Measurements from ENCODE around the gene ZNF296.

Gene ZNF296

DNA sequence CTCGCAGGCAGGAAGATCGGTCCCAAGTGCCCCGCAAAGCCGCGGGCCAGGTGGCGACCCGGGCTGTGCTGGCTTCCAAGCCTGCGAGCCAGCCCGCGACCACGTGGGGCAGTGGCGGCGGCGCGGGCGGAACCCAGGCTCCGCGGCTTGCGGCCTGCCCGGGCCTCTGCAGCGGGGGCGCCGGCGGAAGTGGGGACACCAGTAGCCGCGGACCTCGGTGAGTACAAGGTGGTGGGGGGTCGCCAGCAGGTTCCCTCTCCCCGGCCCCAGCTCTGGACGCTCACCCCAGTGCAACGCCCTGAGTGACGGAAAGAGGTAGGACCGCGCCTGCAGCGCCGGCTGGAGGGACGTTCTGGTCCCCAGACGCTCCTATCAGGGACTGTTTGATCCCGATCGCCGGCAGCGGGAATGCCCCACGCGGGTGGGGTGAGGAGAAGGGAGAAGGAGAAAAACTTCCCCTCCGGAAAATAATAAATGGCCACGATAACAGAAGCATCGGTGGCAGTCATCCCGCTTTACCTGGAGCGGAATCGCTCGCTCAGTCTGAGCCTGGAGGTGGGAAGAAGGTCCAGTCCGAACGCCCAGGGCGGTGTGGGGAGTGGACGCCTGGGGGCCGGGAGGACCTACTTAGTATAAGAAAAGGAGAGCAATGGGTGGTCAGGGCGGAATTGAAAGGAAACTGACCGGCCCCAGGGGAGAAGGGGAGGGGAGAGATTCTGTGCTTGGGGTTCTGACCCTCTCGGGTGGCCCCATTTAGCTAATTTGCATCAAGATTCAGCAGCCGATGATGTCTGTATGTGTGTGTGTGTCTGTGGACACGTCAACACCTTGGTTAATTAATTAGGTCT, 3.0 kb upstream of the ZNF296 start, which contains the start of gene GEMIN7:
Gene GEMIN7 (plus strand): TSS at position 198 of the 848 bp plus-strand sequence. CDS start 10,855 bp downstream, outside the sequence.
- H3K4me3 Mint-ChIP-seq: peak within 1 kb of the TSS; percentile 97
- peaks cover 6% of the 10 kb centered on the region for H3K36me3 Mint-ChIP-seq
- no peaks in the 10 kb centered on the region for H3K27me3 Mint-ChIP-seq
- peak within 1 kb of the TSS; percentile 92 for H3K27ac Mint-ChIP-seq
- H3K9me3 Mint-ChIP-seq (ENCODE audit: low read depth): no peaks in the 10 kb centered on the region
- peaks cover 40% of the 10 kb centered on the region for H3K4me1 Mint-ChIP-seq (ENCODE audit: low read depth)

DNA sequence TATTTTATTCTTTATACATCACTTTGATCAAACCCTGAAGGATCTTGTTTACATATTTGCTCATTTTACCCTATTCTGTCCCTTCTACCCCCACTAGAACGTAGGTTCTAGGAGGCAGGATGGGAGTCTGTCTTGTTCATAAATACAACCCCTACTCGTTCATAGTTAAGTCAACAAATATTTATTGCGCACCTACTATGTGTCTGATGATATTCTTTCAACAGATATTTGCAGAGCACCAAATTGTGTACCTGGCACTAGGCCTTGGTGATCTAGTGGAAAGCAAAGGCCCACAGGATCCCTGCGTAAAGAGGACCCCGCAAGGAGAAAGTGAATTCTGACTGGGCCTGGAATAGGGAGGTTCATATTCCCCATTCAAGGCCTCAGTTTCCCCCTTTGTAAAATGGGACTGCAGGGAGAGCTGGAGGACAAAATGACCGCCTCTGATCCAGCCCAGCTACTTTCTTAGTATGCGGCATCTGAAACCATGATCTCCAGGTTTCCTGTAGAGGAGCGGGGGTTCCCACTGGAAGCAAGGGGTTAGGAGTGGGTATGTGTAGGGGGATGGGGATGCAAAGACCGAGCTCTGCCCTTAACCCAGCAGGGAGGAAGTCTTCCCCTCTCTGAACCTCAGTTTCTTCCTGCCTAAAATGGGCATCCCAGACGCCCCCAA, 2.2 kb upstream of the ZNF296 start:
- H3K27me3 Mint-ChIP-seq: no peaks in the 10 kb centered on the region
- H3K36me3 Mint-ChIP-seq: peaks cover 6% of the 10 kb centered on the region
- H3K4me1 Mint-ChIP-seq (ENCODE audit: low read depth): peaks cover 40% of the 10 kb centered on the region
- no peaks in the 10 kb centered on the region for H3K9me3 Mint-ChIP-seq (ENCODE audit: low read depth)
- peak overlapping the region; percentile 97 for H3K4me3 Mint-ChIP-seq
- peak overlapping the region; percentile 54 for H3K27ac Mint-ChIP-seq

DNA sequence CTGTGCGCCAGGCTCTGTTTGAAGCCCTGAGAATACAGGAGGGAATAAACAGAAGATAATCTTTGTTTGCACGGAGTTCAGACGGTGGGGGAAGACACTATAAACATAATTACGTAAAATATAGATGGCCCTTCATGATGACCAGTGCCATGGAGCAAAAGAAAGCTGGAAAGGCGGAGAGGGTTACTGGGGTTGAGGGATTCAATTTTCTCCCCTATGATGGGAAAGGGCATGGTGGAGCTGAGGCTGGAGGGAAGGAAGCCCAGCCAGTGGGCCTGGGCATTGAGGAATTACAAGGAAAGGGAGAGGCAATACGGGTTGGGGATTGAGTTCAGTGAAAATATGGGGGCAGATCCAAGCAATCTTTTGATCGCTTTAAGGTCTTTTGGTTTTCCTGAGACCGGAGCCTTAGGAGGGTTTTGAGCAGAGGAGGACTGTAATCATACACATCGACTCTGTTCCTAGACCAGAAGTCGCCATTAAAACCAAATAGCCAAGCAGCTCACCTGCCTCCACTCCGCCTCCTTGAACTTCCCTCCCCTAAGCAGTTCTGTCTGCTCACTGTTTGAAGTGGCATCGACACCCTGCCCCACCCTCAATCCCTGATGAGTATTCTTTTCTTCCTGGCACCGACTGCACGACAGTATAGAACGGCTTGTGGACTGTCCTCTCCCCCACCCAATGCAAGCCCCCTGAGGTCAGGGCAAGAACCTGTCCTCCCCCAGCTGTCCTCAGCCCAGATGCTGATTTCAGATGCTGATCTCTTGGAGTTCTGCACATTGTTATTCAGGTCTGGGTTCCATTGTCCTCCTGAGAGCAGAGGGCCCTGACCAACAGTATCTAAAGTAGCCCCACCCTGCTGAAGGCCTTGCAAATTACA, 813 bp upstream of the ZNF296 start:
- H3K4me1 Mint-ChIP-seq (ENCODE audit: low read depth): peaks cover 37% of the 10 kb centered on the region
- no peaks in the 10 kb centered on the region for H3K9me3 Mint-ChIP-seq (ENCODE audit: low read depth)
- peaks cover 3% of the 10 kb centered on the region for H3K36me3 Mint-ChIP-seq
- H3K27ac Mint-ChIP-seq: peak overlapping the region; percentile 1
- H3K27me3 Mint-ChIP-seq: no peaks in the 10 kb centered on the region
- H3K4me3 Mint-ChIP-seq: peak overlapping the region; percentile 81

DNA sequence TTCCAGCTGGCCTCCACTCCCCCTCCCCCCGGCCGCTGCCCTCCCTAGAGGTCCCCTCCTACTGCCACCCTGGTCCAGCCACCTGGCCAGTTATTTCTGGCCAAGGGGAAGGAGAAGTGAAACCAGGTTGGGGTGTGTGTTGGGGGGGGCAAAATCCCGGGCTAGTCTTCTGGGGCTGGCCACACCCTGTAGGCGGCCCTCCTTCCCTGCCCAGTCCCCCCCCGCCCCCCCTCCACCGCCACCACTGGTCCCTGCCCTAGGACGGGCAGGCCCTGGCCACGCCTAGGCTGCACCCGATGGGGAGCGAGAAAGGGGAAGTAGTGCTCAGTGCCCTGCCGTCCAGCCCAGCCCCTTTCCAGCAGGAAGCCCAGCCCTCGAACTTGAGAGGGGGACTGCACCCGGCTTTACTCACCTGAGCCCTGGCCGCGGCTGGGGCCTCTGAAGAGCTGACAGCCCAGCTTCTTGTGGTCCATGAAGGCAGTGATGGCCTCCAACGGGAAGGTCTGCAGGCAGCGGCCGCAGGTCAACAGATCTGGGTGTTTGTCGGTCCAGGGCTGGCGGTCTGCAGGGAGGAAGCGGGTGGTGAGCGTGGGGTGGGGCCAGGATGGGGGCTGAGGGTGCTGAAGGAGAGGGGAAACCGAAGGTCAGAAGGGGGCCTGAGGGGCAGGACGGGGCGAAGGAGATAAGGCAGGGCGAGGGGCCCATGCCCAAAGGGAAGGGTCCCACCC, 813 bp downstream of the ZNF296 start:
- Mint-ChIP-seq H3K36me3 (no peaks in the 10 kb centered on the region), H3K4me1 (ENCODE audit: low read depth) (peaks cover 28% of the 10 kb centered on the region), H3K4me3 (peak overlapping the region; percentile 81), H3K27ac (no peak overlapping the region), H3K9me3 (ENCODE audit: low read depth) (no peaks in the 10 kb centered on the region), H3K27me3 (no peaks in the 10 kb centered on the region)

DNA sequence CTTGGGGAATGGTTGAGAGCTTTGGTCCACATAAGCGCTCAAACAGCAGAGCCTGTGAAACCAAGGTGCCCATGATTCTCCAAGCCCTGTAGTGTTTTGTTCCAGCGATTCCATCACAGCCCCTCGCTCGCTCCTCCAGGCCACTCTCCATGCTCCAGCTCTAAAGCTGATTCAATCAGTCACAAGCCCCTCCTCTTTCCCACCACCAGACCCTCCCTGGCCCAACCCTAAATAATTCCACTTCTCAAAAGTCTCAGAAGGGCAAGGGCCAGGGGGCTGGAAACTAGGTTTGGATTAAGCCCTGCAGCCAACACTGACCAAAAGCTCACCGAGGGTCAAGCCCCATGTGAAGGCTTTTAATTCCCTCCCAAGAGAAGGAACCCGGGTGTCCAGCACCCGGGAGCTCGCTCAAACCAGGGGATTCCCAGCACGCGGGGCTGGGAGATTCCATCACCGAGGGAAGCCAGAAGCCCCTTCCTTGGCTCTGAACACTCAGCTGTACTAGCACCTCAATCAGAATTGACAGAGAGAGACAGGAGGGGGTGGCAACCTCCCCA, 1.5 kb downstream of the ZNF296 start:
- H3K36me3 Mint-ChIP-seq: no peaks in the 10 kb centered on the region
- H3K9me3 Mint-ChIP-seq (ENCODE audit: low read depth): no peaks in the 10 kb centered on the region
- H3K4me1 Mint-ChIP-seq (ENCODE audit: low read depth): peaks cover 26% of the 10 kb centered on the region
- H3K27ac Mint-ChIP-seq: peak overlapping the region; percentile 28
- H3K27me3 Mint-ChIP-seq: no peaks in the 10 kb centered on the region
- peak overlapping the region; percentile 73 for H3K4me3 Mint-ChIP-seq

DNA sequence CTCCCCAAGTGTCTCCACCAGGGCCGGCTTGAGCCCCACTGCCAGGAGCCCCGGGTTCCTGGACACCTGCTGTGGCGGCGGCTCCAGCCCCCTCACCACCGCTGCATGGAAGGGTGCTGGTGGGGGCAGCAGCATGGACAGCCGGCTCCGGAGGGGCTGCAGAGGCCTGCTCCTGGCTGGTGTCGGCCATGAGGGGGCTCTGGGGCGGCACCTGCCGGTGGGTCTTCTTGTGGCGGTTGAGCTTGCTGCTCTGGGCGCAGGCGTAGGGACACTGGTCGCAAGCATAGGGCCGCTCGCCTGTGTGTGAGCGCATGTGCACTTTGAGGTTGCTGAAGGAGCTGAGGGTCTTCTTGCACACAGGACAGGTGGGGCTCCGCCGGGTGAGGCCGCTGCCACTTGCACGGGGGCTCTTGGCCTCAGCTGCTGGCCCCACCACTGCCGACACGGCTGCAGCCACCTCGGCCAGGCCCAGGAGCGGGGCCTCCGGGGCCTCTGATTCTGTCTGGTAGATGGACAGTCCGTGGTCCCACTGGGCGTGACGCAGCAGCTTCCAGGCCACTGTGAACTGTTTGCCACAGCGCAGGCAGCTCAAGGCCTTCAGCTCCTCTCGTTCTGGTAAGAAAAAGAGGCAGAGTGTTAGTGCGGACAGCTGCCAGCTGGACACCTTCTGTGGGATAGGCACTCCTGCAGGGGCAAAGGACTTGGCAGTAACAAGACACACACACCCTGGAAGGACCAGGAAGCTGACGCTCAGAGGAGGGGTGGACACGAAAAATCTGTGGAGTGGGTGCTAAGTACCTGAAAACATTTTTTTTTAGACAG, 4.1 kb downstream of the ZNF296 start:
- no peaks in the 10 kb centered on the region for H3K27me3 Mint-ChIP-seq
- H3K4me1 Mint-ChIP-seq (ENCODE audit: low read depth): peaks cover 13% of the 10 kb centered on the region
- H3K36me3 Mint-ChIP-seq: no peaks in the 10 kb centered on the region
- H3K9me3 Mint-ChIP-seq (ENCODE audit: low read depth): no peaks in the 10 kb centered on the region
- H3K4me3 Mint-ChIP-seq: no peak overlapping the region
- no peak overlapping the region for H3K27ac Mint-ChIP-seq

DNA sequence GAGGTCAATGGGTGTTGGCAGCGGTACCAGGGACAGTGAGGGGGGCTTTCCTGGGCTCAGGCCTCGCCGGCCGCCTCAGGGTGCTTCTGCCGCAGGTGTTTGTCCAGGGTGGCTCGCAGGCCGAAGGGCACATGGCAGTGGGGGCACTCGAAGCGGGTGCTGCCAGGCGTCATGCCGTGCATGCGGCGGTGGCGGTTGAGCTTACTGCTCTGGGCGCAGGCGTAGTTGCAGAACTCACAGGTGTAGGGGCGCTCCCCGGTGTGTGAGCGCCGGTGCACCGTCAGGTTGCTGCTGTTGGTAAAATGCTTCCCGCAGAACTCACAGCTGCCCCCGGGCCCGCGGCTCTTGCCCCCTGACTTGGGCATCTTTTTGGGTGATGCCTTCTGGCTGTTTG, 4.7 kb downstream of the ZNF296 start:
- H3K4me1 Mint-ChIP-seq (ENCODE audit: low read depth): peaks cover 7% of the 10 kb centered on the region
- H3K4me3 Mint-ChIP-seq: no peak overlapping the region
- H3K27me3 Mint-ChIP-seq: no peaks in the 10 kb centered on the region
- no peaks in the 10 kb centered on the region for H3K36me3 Mint-ChIP-seq
- no peaks in the 10 kb centered on the region for H3K9me3 Mint-ChIP-seq (ENCODE audit: low read depth)
- no peak overlapping the region for H3K27ac Mint-ChIP-seq

DNA sequence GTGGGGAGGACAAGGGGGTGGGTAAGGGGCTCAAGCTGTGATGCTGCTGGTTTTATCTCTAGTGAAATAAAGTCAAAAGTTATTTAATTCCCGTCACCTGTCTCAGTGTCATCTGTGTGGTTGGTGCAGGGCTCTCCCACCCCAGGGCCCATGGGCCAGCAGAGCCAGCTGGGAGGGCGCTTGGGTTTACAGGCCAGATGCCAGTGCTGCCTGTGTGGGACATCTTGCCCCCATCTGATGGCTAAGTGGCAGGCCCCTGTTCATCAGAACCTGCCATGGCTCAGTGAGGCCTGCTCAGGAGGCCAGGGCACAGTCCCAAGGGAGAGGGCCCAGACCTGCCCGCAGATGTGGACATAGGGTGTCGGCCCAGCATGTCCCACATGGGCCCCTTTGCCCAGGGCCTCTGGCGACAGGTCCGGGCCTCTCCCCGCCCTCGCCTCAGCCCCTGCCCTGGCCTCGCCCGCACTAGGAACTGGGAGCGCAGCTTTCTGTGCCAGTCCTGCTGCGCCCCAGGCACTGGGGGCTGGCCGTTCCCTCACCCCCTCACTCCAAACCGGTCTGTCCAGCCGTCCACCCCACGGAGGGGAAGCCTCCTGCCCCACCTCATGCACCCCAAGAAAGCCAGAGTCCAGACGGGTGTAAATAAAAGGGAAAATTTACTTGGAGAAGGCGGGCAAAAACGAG, 5.3 kb downstream of the ZNF296 start:
- Mint-ChIP-seq H3K9me3 (ENCODE audit: low read depth) (no peaks in the 10 kb centered on the region), H3K36me3 (no peaks in the 10 kb centered on the region), H3K4me3 (no peak overlapping the region), H3K27ac (no peak overlapping the region), H3K27me3 (no peaks in the 10 kb centered on the region), H3K4me1 (ENCODE audit: low read depth) (peaks cover 5% of the 10 kb centered on the region)

DNA sequence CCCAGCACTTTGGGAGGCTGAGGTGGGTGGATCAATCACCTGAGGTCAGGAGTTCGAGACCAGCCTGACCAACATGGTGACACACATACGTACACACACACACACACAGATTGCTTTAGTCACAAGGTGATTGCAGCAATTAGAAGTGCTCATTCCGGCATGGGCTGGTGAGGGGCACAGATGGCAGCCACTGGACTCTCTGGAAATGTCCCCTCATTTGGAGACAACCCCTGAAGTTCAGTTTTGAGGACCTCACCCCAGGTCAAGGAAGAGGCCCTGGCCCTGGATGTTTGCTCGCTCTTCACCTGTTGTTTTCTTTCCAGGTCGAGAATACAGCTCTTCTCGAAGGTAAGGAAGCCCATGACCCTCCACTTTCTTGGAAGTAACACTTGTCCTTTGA, 6.1 kb downstream of the ZNF296 start:
- Mint-ChIP-seq H3K27me3 (no peaks in the 10 kb centered on the region), H3K4me1 (ENCODE audit: low read depth) (peaks cover 5% of the 10 kb centered on the region), H3K9me3 (ENCODE audit: low read depth) (no peaks in the 10 kb centered on the region), H3K4me3 (no peak overlapping the region), H3K27ac (no peak overlapping the region), H3K36me3 (no peaks in the 10 kb centered on the region)

DNA sequence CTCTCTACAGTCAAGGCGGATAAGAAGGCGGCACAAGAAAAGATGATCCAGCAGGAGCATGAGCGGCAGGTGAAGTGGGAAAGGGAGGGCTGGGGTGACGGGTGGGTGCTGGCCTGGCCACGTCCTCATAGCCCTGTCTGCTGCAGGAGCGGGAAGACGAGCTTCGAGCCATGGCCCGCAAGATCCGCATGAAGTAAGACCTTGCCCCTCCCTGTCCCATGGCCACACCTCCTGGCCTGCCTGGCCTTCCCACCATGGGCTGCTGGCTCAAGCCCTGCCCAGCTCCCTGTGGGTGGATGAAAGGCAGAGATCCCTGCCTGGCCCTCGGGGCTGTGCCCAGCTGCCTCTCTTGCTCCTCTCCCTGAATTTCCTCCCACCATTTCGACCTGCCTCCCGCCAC, 7.2 kb downstream of the ZNF296 start:
- H3K27me3 Mint-ChIP-seq: no peaks in the 10 kb centered on the region
- H3K4me3 Mint-ChIP-seq: no peak overlapping the region
- no peaks in the 10 kb centered on the region for H3K36me3 Mint-ChIP-seq
- no peak overlapping the region for H3K27ac Mint-ChIP-seq
- no peaks in the 10 kb centered on the region for H3K9me3 Mint-ChIP-seq (ENCODE audit: low read depth)
- no peaks in the 10 kb centered on the region for H3K4me1 Mint-ChIP-seq (ENCODE audit: low read depth)

DNA sequence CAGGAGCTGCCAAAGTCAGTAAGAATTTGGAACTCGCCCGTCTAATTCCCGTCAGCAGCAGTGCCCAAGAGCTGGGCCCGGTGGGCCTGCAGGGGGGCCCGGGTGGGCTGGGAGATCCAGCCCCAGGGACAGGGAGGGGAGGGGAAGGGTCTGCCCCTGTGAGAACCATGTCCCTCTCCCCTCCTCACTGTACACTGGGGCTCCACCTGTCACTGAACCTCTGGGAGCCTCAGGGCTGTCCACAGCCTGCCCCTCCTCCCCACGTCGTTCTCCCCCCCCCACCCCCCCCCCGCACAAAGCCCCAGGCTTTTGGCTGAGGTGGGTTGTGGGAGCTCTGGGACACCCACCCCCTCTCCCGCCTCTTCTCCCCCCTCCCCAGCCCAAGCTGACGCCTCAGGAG, 8.2 kb downstream of the ZNF296 start:
- no peaks in the 10 kb centered on the region for H3K36me3 Mint-ChIP-seq
- H3K9me3 Mint-ChIP-seq (ENCODE audit: low read depth): no peaks in the 10 kb centered on the region
- no peaks in the 10 kb centered on the region for H3K4me1 Mint-ChIP-seq (ENCODE audit: low read depth)
- no peak overlapping the region for H3K27ac Mint-ChIP-seq
- no peaks in the 10 kb centered on the region for H3K27me3 Mint-ChIP-seq
- H3K4me3 Mint-ChIP-seq: no peak overlapping the region

DNA sequence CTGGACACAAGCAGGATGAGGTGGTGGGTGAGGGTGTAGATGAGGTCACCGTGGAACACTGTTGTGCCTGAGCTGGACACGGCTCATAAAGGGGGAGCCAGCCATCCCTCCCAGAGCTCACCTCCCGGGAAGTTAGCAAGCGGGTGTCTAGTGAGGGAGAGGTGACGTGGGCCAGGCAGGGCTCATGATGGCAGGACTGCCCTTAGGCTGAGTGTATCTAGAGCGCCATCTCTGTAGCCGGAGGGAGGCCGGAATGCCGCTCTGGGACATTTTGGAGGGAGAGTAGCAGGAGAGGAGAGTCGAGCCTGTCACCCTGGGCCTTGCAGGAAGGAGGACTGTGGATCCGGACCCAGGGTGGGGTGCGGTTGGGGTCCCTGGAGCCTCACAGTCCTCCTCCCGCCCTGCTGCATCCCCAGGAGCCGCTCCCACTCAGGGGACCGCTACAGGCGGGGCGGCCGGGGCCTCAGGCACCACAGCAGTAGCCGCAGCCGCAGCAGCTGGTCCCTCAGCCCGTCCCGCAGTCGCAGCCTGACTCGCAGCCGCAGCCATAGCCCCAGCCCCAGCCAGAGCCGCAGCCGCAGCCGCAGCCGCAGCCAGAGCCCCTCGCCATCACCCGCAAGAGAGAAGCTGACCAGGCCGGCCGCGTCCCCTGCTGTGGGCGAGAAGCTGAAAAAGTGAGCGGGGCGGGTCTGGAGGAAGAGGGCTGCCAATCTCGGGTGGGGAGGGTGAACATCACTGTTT, 9.2 kb downstream of the ZNF296 start:
- H3K4me1 Mint-ChIP-seq (ENCODE audit: low read depth): no peaks in the 10 kb centered on the region
- no peaks in the 10 kb centered on the region for H3K9me3 Mint-ChIP-seq (ENCODE audit: low read depth)
- H3K27me3 Mint-ChIP-seq: no peaks in the 10 kb centered on the region
- H3K27ac Mint-ChIP-seq: no peak overlapping the region
- H3K36me3 Mint-ChIP-seq: no peaks in the 10 kb centered on the region
- no peak overlapping the region for H3K4me3 Mint-ChIP-seq

Measured in activated naive CD8-positive, alpha-beta T cell (primary cell).